ENCODE results near the gene HEXA. TPM values are rescaled to one million over a fixed set of nuclear protein-coding genes. Genes with fewer than 3 reads are reported as not detected.

HEXA gene
- total RNA-seq, 1 experiment from 2014 or later, result 199 TPM

DNA sequence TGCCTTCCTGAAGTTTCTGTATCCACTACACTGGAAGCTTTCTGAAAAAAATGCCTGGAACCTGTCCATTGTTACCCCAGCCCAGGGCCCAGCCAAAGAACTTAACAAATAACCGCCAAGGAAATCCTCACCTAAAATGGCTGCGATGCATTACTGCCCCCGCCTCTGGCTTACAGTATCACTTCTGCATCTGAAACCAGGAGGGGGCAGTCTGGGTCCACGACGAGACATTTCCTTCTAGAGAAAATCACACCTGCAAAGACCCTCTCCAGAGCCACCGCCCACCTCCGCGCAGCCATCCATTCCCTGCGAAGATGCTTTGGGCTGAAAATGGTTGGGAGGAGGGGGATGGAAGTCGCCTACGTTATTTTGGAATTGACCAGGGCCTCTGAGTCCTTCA lies 33.4 kb downstream of the HEXA start:
- intact Hi-C loops (cut with micrococcal nuclease; ENCODE audit: unreplicated experiment) (no loop called here), in situ Hi-C loops (cut with HindIII; ENCODE audit: low pct_unique_long_range_greater_than_20kb, low sequenced_read_pairs) (no loop called here)
- TF ChIP-seq POLR2AphosphoS5 (IDR thresholded peaks at IDR 0.05; ENCODE audit: low read depth, low read length), result no peak
- no peak for TF ChIP-seq SIN3A (IDR thresholded peaks at IDR 0.05; ENCODE audit: borderline replicate concordance, insufficient read depth, low read depth, low read length)
- TF ChIP-seq, protein P1, sequence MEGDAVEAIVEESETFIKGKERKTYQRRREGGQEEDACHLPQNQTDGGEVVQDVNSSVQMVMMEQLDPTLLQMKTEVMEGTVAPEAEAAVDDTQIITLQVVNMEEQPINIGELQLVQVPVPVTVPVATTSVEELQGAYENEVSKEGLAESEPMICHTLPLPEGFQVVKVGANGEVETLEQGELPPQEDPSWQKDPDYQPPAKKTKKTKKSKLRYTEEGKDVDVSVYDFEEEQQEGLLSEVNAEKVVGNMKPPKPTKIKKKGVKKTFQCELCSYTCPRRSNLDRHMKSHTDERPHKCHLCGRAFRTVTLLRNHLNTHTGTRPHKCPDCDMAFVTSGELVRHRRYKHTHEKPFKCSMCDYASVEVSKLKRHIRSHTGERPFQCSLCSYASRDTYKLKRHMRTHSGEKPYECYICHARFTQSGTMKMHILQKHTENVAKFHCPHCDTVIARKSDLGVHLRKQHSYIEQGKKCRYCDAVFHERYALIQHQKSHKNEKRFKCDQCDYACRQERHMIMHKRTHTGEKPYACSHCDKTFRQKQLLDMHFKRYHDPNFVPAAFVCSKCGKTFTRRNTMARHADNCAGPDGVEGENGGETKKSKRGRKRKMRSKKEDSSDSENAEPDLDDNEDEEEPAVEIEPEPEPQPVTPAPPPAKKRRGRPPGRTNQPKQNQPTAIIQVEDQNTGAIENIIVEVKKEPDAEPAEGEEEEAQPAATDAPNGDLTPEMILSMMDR (IDR thresholded peaks at IDR 0.05), result peak; percentile 73
- H3K9me3 ChIP-seq (ENCODE audit: control insufficient read depth, insufficient read depth, low read depth, low read length), result no peaks in the 10 kb centered on the region
- CTCF ChIA-PET, result no interaction called here
- peak; percentile 70; the same call in 1 of the 2 replicates for ATAC-seq
- no peaks in the 10 kb centered on the region for H3K36me3 ChIP-seq (ENCODE audit: control insufficient read depth, insufficient read depth, low read length)
- BruUV-seq (replicated peaks), result no TSS peak
- POLR2A ChIA-PET, result no interaction called here
- no peaks in the 10 kb centered on the region for H3K27me3 ChIP-seq (ENCODE audit: control insufficient read depth, insufficient read depth, low read length)
- no peaks in the 10 kb centered on the region for H3K4me1 ChIP-seq (ENCODE audit: control insufficient read depth, insufficient read depth, low read length)
- no peak overlapping the region for H3K27ac ChIP-seq (ENCODE audit: low read length)
- no peak for DNase-seq (ENCODE audit: low read depth, low spot score)
- H3K4me3 ChIP-seq (ENCODE audit: low read depth in 2 of 2, low read length in 2 of 2), result no peak overlapping the region

DNA sequence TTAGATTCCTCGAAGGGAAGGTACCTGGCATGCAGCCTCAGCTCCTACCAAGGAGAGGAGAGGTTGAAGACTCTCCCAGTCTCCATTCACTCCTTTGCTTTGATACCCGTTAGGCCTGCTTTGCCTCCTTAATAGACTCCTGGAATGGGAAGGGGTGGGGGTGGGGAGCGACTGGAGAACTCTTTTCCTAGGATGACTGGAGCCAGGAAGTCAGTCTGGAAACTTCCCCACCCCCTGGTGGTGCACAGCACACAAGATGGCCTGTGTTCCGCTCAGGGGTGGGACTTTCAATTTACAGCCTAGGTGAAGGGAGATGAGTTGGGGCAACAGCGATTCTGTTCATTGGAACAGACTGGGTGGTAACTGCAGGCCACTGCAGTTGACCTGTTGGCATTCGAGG lies 34.5 kb downstream of the HEXA start:
- Histone ChIP-seq H3K36me3 (ENCODE audit: control insufficient read depth, insufficient read depth, low read length) (no peaks in the 10 kb centered on the region), H3K9me3 (ENCODE audit: control insufficient read depth, insufficient read depth, low read depth, low read length) (no peaks in the 10 kb centered on the region), H3K4me3 (ENCODE audit: low read depth in 2 of 2, low read length in 2 of 2) (no peak overlapping the region), H3K27me3 (ENCODE audit: control insufficient read depth, insufficient read depth, low read length) (no peaks in the 10 kb centered on the region), H3K27ac (ENCODE audit: low read length) (no peak overlapping the region), H3K4me1 (ENCODE audit: control insufficient read depth, insufficient read depth, low read length) (no peaks in the 10 kb centered on the region)
- ATAC-seq (peak; percentile 61), DNase-seq (ENCODE audit: low read depth, low spot score) (no peak)
- CTCF ChIA-PET, result interaction anchor here (0.6 kb wide), 3 partner anchors 40 to 613 kb away, joined by 3 to 4 read pairs (median 4); no protein-coding TSS in a partner anchor
- intact Hi-C loops (cut with micrococcal nuclease; ENCODE audit: unreplicated experiment) (no loop called here), in situ Hi-C loops (cut with HindIII; ENCODE audit: low pct_unique_long_range_greater_than_20kb, low sequenced_read_pairs) (no loop called here)
- TF ChIP-seq, protein P1 (IDR thresholded peaks at IDR 0.05), result peak; percentile 46
- TF ChIP-seq POLR2AphosphoS5 (IDR thresholded peaks at IDR 0.05; ENCODE audit: low read depth, low read length) (no peak), TCF7L2 (IDR thresholded peaks at IDR 0.05; ENCODE audit: low read depth, low read length) (no peak)
- no TSS peak for BruUV-seq (replicated peaks)
- POLR2A ChIA-PET, result no interaction called here

DNA sequence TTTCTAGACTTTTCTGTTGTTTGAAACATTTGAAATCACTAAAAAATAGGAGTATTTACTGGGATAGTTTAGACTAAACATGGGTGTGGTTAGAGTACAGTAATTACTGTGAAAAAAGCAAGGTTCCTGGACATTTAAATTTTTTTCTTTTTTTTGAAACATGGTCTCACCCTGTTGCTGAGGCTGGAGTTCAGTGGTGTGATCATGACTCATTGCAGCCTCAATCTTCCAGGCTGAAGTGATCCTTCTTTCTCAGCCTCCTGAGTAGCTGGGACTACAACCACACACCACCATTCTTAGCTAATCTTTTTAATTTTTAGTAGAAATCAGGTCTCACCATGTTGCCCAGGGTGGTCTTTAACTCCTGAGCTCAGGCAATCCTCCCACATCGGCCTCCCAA lies 35.4 kb downstream of the HEXA start:
- no peaks in the 10 kb centered on the region for H3K27me3 ChIP-seq (ENCODE audit: control insufficient read depth, insufficient read depth, low read length)
- H3K9me3 ChIP-seq (ENCODE audit: control insufficient read depth, insufficient read depth, low read depth, low read length), result no peaks in the 10 kb centered on the region
- no peaks in the 10 kb centered on the region for H3K36me3 ChIP-seq (ENCODE audit: control insufficient read depth, insufficient read depth, low read length)
- TF ChIP-seq, protein P2, sequence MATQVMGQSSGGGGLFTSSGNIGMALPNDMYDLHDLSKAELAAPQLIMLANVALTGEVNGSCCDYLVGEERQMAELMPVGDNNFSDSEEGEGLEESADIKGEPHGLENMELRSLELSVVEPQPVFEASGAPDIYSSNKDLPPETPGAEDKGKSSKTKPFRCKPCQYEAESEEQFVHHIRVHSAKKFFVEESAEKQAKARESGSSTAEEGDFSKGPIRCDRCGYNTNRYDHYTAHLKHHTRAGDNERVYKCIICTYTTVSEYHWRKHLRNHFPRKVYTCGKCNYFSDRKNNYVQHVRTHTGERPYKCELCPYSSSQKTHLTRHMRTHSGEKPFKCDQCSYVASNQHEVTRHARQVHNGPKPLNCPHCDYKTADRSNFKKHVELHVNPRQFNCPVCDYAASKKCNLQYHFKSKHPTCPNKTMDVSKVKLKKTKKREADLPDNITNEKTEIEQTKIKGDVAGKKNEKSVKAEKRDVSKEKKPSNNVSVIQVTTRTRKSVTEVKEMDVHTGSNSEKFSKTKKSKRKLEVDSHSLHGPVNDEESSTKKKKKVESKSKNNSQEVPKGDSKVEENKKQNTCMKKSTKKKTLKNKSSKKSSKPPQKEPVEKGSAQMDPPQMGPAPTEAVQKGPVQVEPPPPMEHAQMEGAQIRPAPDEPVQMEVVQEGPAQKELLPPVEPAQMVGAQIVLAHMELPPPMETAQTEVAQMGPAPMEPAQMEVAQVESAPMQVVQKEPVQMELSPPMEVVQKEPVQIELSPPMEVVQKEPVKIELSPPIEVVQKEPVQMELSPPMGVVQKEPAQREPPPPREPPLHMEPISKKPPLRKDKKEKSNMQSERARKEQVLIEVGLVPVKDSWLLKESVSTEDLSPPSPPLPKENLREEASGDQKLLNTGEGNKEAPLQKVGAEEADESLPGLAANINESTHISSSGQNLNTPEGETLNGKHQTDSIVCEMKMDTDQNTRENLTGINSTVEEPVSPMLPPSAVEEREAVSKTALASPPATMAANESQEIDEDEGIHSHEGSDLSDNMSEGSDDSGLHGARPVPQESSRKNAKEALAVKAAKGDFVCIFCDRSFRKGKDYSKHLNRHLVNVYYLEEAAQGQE (IDR thresholded peaks at IDR 0.05; ENCODE audit: insufficient read depth in 1 of 2, low read depth in 2 of 2, low read length in 1 of 2), result no peak
- TF ChIP-seq, protein P1 (IDR thresholded peaks at IDR 0.05), result no peak
- TF ChIP-seq TCF7L2 (IDR thresholded peaks at IDR 0.05; ENCODE audit: low read depth, low read length) (no peak), POLR2AphosphoS5 (IDR thresholded peaks at IDR 0.05; ENCODE audit: low read depth, low read length) (no peak), SIN3A (IDR thresholded peaks at IDR 0.05; ENCODE audit: borderline replicate concordance, insufficient read depth, low read depth, low read length) (no peak)
- BruUV-seq (replicated peaks), result no TSS peak
- no peak overlapping the region for H3K27ac ChIP-seq (ENCODE audit: low read length)
- DNase-seq (ENCODE audit: low read depth, low spot score) (no peak), ATAC-seq (no peak)
- no peaks in the 10 kb centered on the region for H3K4me1 ChIP-seq (ENCODE audit: control insufficient read depth, insufficient read depth, low read length)
- H3K4me3 ChIP-seq (ENCODE audit: low read depth in 2 of 2, low read length in 2 of 2), result no peak overlapping the region
- CTCF ChIA-PET, result interaction anchor here (0.5 kb wide), 1 partner anchor 133 kb away, joined by 3 read pairs; no protein-coding TSS in a partner anchor
- intact Hi-C loops (cut with micrococcal nuclease; ENCODE audit: unreplicated experiment) (no loop called here), in situ Hi-C loops (cut with HindIII; ENCODE audit: low pct_unique_long_range_greater_than_20kb, low sequenced_read_pairs) (no loop called here)
- POLR2A ChIA-PET, result no interaction called here

Data from Panc1 (cell line).